Tibial artery (tissue), 4 donors: ENCODE data around the gene FHAD1.

ENCODE experiments used
- DNase-seq, 2 donors: peaks; one replicate each; pipeline ENCODE4 v3.0.0-alpha.2; 2019
- H3K27ac ChIP-seq, 2 donors: fragments of 200-600 bp; sonication (generic) in 1 of 2; 1 replicate in 1 of 2; 2 replicates in 1 of 2; pipeline ENCODE4 v1.5.1; 2018 to 2019; ENCODE audit warnings: mild to moderate bottlenecking in 1 of 2
- H3K27me3 ChIP-seq, 2 donors: fragments of 200-600 bp; sonication (generic) in 1 of 2; one replicate each; pipeline versions ENCODE4 v1.5.1 to v1.6.0; 2016 to 2019
- H3K36me3 ChIP-seq, 3 donors: fragments of 200-600 bp; sonication (generic) in 2 of 3; one replicate each; pipeline ENCODE4 v1.5.1; 2016 to 2019; ENCODE audit warnings: mild to moderate bottlenecking in 2 of 3
- H3K4me1 ChIP-seq, 4 donors: fragments of 200-600 bp; sonication (generic) in 2 of 4; 1 replicate in 3 of 4; 2 replicates in 1 of 4; pipeline ENCODE4 v1.5.1; 2016 to 2019
- H3K4me3 ChIP-seq, 2 donors: fragments of 200-600 bp; sonication (generic) in 1 of 2; 1 replicate in 1 of 2; 2 replicates in 1 of 2; pipeline ENCODE4 v1.5.1; 2018 to 2019; ENCODE audit warnings: mild to moderate bottlenecking in 2 of 2
- H3K9me3 ChIP-seq, 3 donors: fragments of 200-600 bp; sonication (generic) in 1 of 3; one replicate each; pipeline ENCODE4 v1.5.1; 2016 to 2019
- intact Hi-C: fragments of 100-400 bp; cut with DNase I; formaldehyde crosslinking; loops from one replicate; pipeline ENCODE4 v1.15.0; 2023; ENCODE audit warnings: low total_unique reads
- TF ChIP-seq, protein P1 (sequence below), 2 experiments: fragments of 200-600 bp in 1 of 2; fragments of 450-650 bp in 1 of 2; IDR thresholded peaks; one replicate each; pipeline ENCODE4 v1.5.1; 2017 to 2019; ENCODE audit warnings: antibody characterized with exemption in 2 of 2, mild to moderate bottlenecking in 1 of 2, moderate library complexity in 1 of 2

The FHAD1 gene

DNA sequence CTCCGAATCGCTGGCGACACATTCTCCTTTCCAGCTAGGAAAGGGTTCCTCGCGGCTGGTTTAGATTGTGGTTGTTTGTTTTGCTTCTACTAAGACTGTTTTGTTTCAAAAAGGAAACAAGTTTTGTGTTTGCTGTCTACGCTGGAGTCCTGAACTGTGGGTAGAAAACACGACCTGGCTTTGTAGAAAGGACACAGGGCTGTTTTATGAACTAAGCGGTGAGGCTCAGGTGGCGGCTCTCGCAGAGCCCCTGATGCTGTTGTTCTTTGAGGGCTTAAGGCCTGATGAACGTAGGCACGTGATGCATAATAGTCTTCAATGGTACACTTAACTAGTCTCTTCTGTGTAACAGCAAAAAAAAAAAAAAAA, 27.0 kb upstream of the FHAD1 start:
- Histone ChIP-seq H3K9me3 (no peaks in the 10 kb centered on the region), H3K36me3 (peaks cover 6 to 19% (median 9%) of the 10 kb centered on the region in 3 donors), H3K27me3 (no peaks in the 10 kb centered on the region), H3K4me1 (peaks cover 0 to 7% (median 4%) of the 10 kb centered on the region in 4 donors), H3K4me3 (no peak overlapping the region), H3K27ac (no peak overlapping the region)
- intact Hi-C loops = no loop called here
- TF ChIP-seq, protein P1, sequence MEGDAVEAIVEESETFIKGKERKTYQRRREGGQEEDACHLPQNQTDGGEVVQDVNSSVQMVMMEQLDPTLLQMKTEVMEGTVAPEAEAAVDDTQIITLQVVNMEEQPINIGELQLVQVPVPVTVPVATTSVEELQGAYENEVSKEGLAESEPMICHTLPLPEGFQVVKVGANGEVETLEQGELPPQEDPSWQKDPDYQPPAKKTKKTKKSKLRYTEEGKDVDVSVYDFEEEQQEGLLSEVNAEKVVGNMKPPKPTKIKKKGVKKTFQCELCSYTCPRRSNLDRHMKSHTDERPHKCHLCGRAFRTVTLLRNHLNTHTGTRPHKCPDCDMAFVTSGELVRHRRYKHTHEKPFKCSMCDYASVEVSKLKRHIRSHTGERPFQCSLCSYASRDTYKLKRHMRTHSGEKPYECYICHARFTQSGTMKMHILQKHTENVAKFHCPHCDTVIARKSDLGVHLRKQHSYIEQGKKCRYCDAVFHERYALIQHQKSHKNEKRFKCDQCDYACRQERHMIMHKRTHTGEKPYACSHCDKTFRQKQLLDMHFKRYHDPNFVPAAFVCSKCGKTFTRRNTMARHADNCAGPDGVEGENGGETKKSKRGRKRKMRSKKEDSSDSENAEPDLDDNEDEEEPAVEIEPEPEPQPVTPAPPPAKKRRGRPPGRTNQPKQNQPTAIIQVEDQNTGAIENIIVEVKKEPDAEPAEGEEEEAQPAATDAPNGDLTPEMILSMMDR (IDR thresholded peaks at IDR 0.05) = no peak
- no peak for DNase-seq

DNA sequence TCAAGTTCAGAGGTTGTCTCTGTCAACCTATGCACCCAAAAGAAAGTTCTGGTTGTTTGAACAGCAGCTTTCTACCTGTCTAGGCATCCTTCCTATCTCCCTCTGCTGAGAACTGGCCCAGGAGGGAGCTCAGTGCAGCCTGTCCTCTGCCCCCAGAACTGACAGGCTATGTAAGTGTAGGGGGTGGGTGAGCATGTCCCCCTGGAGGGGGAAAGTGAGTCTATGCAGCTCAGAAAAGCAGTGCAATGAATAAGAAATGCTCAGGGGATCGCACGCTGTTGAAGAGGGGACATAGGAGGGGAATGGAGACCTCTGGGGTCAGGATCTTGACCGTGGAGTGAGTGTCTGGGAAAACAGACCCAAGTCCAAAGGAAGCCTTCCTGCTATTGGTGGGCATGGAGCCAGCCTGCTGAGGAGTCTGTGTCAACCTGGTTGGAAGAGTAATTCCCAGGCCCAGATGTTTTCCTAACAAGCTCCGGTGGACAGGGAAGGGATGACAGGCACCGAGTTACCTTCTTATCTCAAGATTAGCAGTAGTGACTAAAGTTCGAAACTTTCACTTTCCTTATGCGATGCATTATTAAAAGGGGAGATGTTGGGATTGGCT, 26.1 kb upstream of the FHAD1 start:
- Histone ChIP-seq H3K36me3 (peaks cover 6 to 19% (median 9%) of the 10 kb centered on the region in 3 donors), H3K9me3 (no peaks in the 10 kb centered on the region), H3K27ac (no peak overlapping the region), H3K27me3 (no peaks in the 10 kb centered on the region), H3K4me1 (no peaks in the 10 kb centered on the region), H3K4me3 (no peak overlapping the region)
- intact Hi-C loops = no loop called here
- TF ChIP-seq, protein P1 (IDR thresholded peaks at IDR 0.05) = no peak
- no peak for DNase-seq

DNA sequence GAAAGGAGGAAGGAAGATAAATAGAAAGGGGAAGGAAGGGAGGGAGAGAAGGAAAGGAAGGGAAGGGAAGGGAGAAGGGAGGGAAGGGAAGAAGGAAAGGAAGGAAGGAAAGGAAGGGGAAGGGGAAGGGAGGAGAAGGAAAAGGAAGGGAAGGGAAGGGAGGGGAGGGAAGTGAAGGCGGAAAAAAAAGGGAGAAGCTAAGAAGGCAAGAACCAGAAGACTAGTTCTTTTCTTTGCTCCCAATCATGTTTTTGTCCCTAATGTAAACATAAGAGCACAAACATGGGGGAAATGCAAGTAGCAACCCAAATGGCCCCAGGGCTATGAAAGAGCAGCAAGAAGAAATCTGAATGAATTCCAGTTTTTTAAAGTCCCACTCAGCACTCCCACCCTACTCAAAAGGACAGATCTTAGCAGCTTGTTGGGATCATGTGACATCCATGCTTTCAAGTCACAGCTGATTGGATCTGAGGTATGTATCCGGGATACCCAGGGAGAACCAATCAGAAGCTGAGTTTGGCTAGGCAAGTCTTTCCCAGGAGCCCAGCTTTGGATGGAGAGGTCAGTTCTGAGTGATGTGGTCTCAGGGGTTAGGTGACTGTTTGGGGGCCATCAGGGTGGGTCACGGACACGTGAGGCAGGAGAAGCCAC, 24.2 kb upstream of the FHAD1 start:
- TF ChIP-seq, protein P1 (IDR thresholded peaks at IDR 0.05) = no peak
- Histone ChIP-seq H3K9me3 (no peaks in the 10 kb centered on the region), H3K4me1 (no peaks in the 10 kb centered on the region), H3K4me3 (no peak overlapping the region), H3K27me3 (no peaks in the 10 kb centered on the region), H3K36me3 (peaks cover 6 to 19% (median 9%) of the 10 kb centered on the region in 3 donors), H3K27ac (no peak overlapping the region)
- DNase-seq = no peak
- intact Hi-C loops = no loop called here

DNA sequence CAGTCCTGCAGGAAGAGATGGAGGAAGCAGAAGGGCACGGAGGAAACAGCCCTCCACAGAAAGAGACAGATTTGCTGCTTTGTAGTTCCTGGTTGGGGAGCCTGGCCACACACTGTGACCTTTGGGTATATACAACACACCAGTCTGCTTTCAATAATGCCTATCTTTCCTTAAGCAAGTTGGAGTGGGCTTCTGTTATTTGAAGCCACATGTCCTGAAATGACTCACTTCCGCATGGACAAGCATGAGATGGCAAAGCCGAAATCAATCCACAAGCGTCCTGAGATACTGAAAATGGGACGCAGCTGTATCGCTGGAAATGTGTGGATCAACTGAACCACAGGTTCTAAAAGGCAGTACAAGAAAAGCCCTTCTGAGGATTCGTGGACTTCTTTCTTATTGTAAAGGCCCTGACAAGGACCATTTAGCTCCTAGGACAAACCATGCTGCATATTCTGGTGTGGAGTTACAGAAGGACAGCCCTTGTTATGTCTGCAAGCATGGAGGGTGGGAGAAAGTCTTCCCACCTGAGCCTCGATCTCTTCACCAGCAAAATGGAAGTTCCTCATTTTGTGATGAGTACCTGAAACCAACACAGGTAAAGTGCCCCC, 22.7 kb upstream of the FHAD1 start:
- Histone ChIP-seq H3K36me3 (peaks cover 6 to 17% (median 7%) of the 10 kb centered on the region in 3 donors), H3K4me3 (no peak overlapping the region), H3K9me3 (no peaks in the 10 kb centered on the region), H3K27me3 (no peaks in the 10 kb centered on the region), H3K4me1 (peaks cover 0 to 3% (median 0%) of the 10 kb centered on the region in 4 donors), H3K27ac (no peak overlapping the region)
- intact Hi-C loops = no loop called here
- TF ChIP-seq, protein P1 (IDR thresholded peaks at IDR 0.05) = no peak
- no peak for DNase-seq

DNA sequence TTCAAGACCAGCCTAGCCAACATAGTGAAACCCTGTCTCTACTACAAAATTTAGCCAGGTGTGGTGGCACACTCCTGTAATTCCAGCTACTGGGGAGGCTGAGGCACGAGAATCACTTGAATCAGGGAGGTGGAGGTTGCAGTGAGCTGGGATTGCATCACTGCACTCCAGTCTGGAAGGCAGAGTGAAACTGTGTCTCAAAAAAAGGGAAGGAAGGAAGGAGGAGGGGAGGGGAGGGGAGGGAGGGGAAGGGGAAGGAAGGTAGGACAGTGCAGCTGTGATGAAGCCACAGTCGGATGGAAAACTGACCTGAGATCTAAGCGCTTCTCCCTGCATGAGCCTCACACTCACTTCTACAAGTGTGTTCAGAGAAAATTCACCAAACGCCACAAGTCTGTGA, 22.0 kb upstream of the FHAD1 start:
- no peaks in the 10 kb centered on the region for H3K9me3 ChIP-seq
- no peak overlapping the region for H3K4me3 ChIP-seq
- no peaks in the 10 kb centered on the region for H3K27me3 ChIP-seq
- no peak overlapping the region for H3K27ac ChIP-seq
- TF ChIP-seq, protein P1 (IDR thresholded peaks at IDR 0.05) = no peak
- H3K4me1 ChIP-seq = peaks cover 0 to 8% (median 0%) of the 10 kb centered on the region in 4 donors
- intact Hi-C loops = no loop called here
- H3K36me3 ChIP-seq = peaks cover 1 to 11% (median 1%) of the 10 kb centered on the region in 3 donors
- no peak for DNase-seq
